Measurements from ENCODE around the gene RAB7B.

Gene RAB7B

GRCh38 chr1:206030191-206030590, 27.0 kb upstream of the RAB7B start:
- Histone ChIP-seq H3K36me3 (replicated peaks; ENCODE audit: low read depth, low read length) (peaks cover 12% of the 10 kb centered on the region), H3K9ac (ENCODE audit: low read length) (peak overlapping the region; percentile 51), H2AFZ (ENCODE audit: low read depth, low read length) (no peak overlapping the region), H3K4me2 (ENCODE audit: low read length) (peak overlapping the region; percentile 32), H3K27me3 (ENCODE audit: low read depth, low read length) (no peaks in the 10 kb centered on the region), H4K20me1 (ENCODE audit: insufficient read depth, low read length) (no peaks in the 10 kb centered on the region), H3K4me3 (ENCODE audit: low read length) (no peak overlapping the region), H3K79me2 (ENCODE audit: low read length) (peaks cover 57% of the 10 kb centered on the region), H3K4me1 (ENCODE audit: low read length) (peaks cover 65% of the 10 kb centered on the region), H3K27ac (ENCODE audit: low read length) (peak overlapping the region; percentile 3; the same call in 1 of the 2 replicates), H3K9me3 (ENCODE audit: insufficient read depth, low read length) (peaks cover 12% of the 10 kb centered on the region)
- TF ChIP-seq CTCF (IDR thresholded peaks at IDR 0.05; ENCODE audit: low read depth, low read length) (no peak), EZH2phosphoT487 (IDR thresholded peaks at IDR 0.05; ENCODE audit: low read depth) (no peak)

GRCh38 chr1:206029484-206029883, 26.3 kb upstream of the RAB7B start:
- H3K27ac ChIP-seq (ENCODE audit: low read length): no peak overlapping the region
- H3K9me3 ChIP-seq (ENCODE audit: insufficient read depth, low read length): peaks cover 12% of the 10 kb centered on the region
- no peaks in the 10 kb centered on the region for H4K20me1 ChIP-seq (ENCODE audit: insufficient read depth, low read length)
- no peaks in the 10 kb centered on the region for H3K27me3 ChIP-seq (ENCODE audit: low read depth, low read length)
- H3K79me2 ChIP-seq (ENCODE audit: low read length): peaks cover 50% of the 10 kb centered on the region
- no peak overlapping the region for H3K4me2 ChIP-seq (ENCODE audit: low read length)
- H3K36me3 ChIP-seq (replicated peaks; ENCODE audit: low read depth, low read length): peaks cover 12% of the 10 kb centered on the region
- no peak overlapping the region for H3K9ac ChIP-seq (ENCODE audit: low read length)
- no peak overlapping the region for H3K4me3 ChIP-seq (ENCODE audit: low read length)
- TF ChIP-seq CTCF (IDR thresholded peaks at IDR 0.05; ENCODE audit: low read depth, low read length) (no peak), EZH2phosphoT487 (IDR thresholded peaks at IDR 0.05; ENCODE audit: low read depth) (no peak)
- H3K4me1 ChIP-seq (ENCODE audit: low read length): peaks cover 61% of the 10 kb centered on the region
- no peak overlapping the region for H2AFZ ChIP-seq (ENCODE audit: low read depth, low read length)

- Histone ChIP-seq H3K27me3 (ENCODE audit: low read depth, low read length) (no peaks in the 10 kb centered on the region), H2AFZ (ENCODE audit: low read depth, low read length) (no peak overlapping the region)
Observed at GRCh38 chr1:206025283-206025820, 22.2 kb upstream of the RAB7B start.

GRCh38 chr1:206023695-206024094, 20.5 kb upstream of the RAB7B start, which contains the start of gene CTSE:
Gene CTSE, minus strand, starts transcription at chr1:206023895. Its CDS starts 104 bp downstream, at chr1:206023791.
- H4K20me1 ChIP-seq (ENCODE audit: insufficient read depth, low read length): no peaks in the 10 kb centered on the region
- H3K36me3 ChIP-seq (replicated peaks; ENCODE audit: low read depth, low read length): no peaks in the 10 kb centered on the region
- H3K27ac ChIP-seq (ENCODE audit: low read length): no peak within 1 kb of the TSS
- H3K27me3 ChIP-seq (ENCODE audit: low read depth, low read length): no peaks in the 10 kb centered on the region
- H2AFZ ChIP-seq (ENCODE audit: low read depth, low read length): no peak within 1 kb of the TSS
- peaks cover 9% of the 10 kb centered on the region; the same call in 1 of the 2 replicates for H3K4me1 ChIP-seq (ENCODE audit: low read length)
- TF ChIP-seq CTCF (IDR thresholded peaks at IDR 0.05; ENCODE audit: low read depth, low read length) (no peak), EZH2phosphoT487 (IDR thresholded peaks at IDR 0.05; ENCODE audit: low read depth) (no peak)
- no peak within 1 kb of the TSS for H3K4me2 ChIP-seq (ENCODE audit: low read length)
- no peaks in the 10 kb centered on the region for H3K79me2 ChIP-seq (ENCODE audit: low read length)
- H3K4me3 ChIP-seq (ENCODE audit: low read length): no peak within 1 kb of the TSS
- H3K9ac ChIP-seq (ENCODE audit: low read length): no peak within 1 kb of the TSS
- 0 out of 2 replicates have a peak, but pooled peaks cover 3% of the 10 kb centered on the region for H3K9me3 ChIP-seq (ENCODE audit: insufficient read depth, low read length)

More at GRCh38 chr1:206025283-206025820, 22.2 kb upstream of the RAB7B start:
- H3K4me3 ChIP-seq (ENCODE audit: low read length): no peak overlapping the region
- H3K4me2 ChIP-seq (ENCODE audit: low read length): no peak overlapping the region
- TF ChIP-seq EZH2phosphoT487 (IDR thresholded peaks at IDR 0.05; ENCODE audit: low read depth) (no peak), CTCF (IDR thresholded peaks at IDR 0.05; ENCODE audit: low read depth, low read length) (no peak)
- H3K4me1 ChIP-seq (ENCODE audit: low read length): peaks cover 20% of the 10 kb centered on the region
- 0 out of 2 replicates have a peak, but pooled peaks cover 3% of the 10 kb centered on the region for H3K9me3 ChIP-seq (ENCODE audit: insufficient read depth, low read length)
- H3K79me2 ChIP-seq (ENCODE audit: low read length): peaks cover 9% of the 10 kb centered on the region
- no peaks in the 10 kb centered on the region for H4K20me1 ChIP-seq (ENCODE audit: insufficient read depth, low read length)
- H3K36me3 ChIP-seq (replicated peaks; ENCODE audit: low read depth, low read length): no peaks in the 10 kb centered on the region
- no peak overlapping the region for H3K27ac ChIP-seq (ENCODE audit: low read length)
- H3K9ac ChIP-seq (ENCODE audit: low read length): no peak overlapping the region

All from OCI-LY3 (cell line).